ENCODE measurements around the gene ELMO1.

GRCh38 chr7:37430640-37431039, 18.0 kb downstream of the ELMO1 start:
- TF ChIP-seq POLR2A (IDR thresholded peaks at IDR 0.05; ENCODE audit: low read depth) (no peak), POLR2AphosphoS5 (IDR thresholded peaks at IDR 0.05) (no peak)
